ENCODE measurements around the gene CEP112. TPM values are rescaled to one million over a fixed set of nuclear protein-coding genes. Genes with fewer than 3 reads are reported as not detected.

CEP112 gene
- total and polyA plus RNA-seq, 2 of the 4 experiments (the other 2 are of a cell fraction) = 2.5 to 5.6 TPM

- DNase-seq (no peak), ATAC-seq (ENCODE audit: low read depth) (no peak)
- no TSS peak for BruUV-seq (replicated peaks)
- Histone ChIP-seq H4K91ac (ENCODE audit: insufficient read depth, low read depth, low read length) (no peak overlapping the region), H3K4ac (ENCODE audit: low read depth, low read length) (no peak overlapping the region), H3K36me3 (ENCODE audit: control insufficient read depth, insufficient read depth, low read length) (no peaks in the 10 kb centered on the region), H3K14ac (replicated peaks; ENCODE audit: low read depth, low read length) (no peak overlapping the region), H3K4me1 (ENCODE audit: control insufficient read depth, insufficient read depth, low read length) (no peaks in the 10 kb centered on the region), H4K8ac (ENCODE audit: low read depth in 2 of 2, low read length in 2 of 2) (no peak overlapping the region), H3K56ac (ENCODE audit: extremely low read depth, insufficient read depth, low read length) (no peak overlapping the region), H3K9me1 (ENCODE audit: insufficient read depth, low read length) (no peaks in the 10 kb centered on the region), H3K27me3 (ENCODE audit: control insufficient read depth, insufficient read depth, low read length) (no peaks in the 10 kb centered on the region), H2BK120ac (ENCODE audit: low read depth, low read length) (no peak overlapping the region), H3K23ac (ENCODE audit: low read depth, low read length) (no peak overlapping the region), H3K4me3 (ENCODE audit: insufficient read depth, low read depth, low read length) (no peak overlapping the region), H2AFZ (replicated peaks; ENCODE audit: low read length, poor library complexity) (no peak overlapping the region), H3K9me3 (ENCODE audit: control insufficient read depth, insufficient read depth, low read length) (no peaks in the 10 kb centered on the region), H3K18ac (ENCODE audit: low read depth, low read length) (no peak overlapping the region), H3K4me2 (ENCODE audit: low read depth, low read length) (no peak overlapping the region), H4K5ac (ENCODE audit: low read depth, low read length) (no peak overlapping the region), H2BK20ac (ENCODE audit: low read depth, low read length) (no peak overlapping the region), H3K79me1 (ENCODE audit: low read depth in 1 of 2, low read length in 2 of 2) (no peaks in the 10 kb centered on the region), H3K27ac (ENCODE audit: insufficient read depth, low read length) (no peak overlapping the region), H3K9ac (ENCODE audit: low read depth, low read length) (no peak overlapping the region), H4K20me1 (ENCODE audit: insufficient read depth, low read length) (no peaks in the 10 kb centered on the region), H2BK15ac (ENCODE audit: low read depth, low read length) (no peak overlapping the region), H2AK5ac (ENCODE audit: low read depth, low read length) (no peak overlapping the region), H2AK9ac (replicated peaks; ENCODE audit: low read depth, low read length, poor library complexity) (no peak overlapping the region), H2BK5ac (ENCODE audit: low read depth, low read length, poor library complexity, severe bottlenecking) (no peak overlapping the region)
- CTCF ChIA-PET = no interaction called here
- intact Hi-C loops (cut with micrococcal nuclease) (no loop called here), dilution Hi-C loops (cut with HindIII; ENCODE audit: low sequenced_read_pairs, unreplicated experiment) (no loop called here), in situ Hi-C loops (cut with MboI; ENCODE audit: low sequenced_read_pairs) (no loop called here)
- POLR2A ChIA-PET (ENCODE audit: unreplicated experiment) = no interaction called here
- no CpG with 5 or more reads among the region's 3 CpGs for WGBS, 2 experiments (ENCODE audit: extremely low coverage in 2 of 2, insufficient read length in 1 of 2)
- TF ChIP-seq RAD21 (IDR thresholded peaks at IDR 0.05; ENCODE audit: low read length) = no peak
- TF ChIP-seq RCOR1 (IDR thresholded peaks at IDR 0.05; ENCODE audit: insufficient replicate concordance, low read length) = no peak
- TF ChIP-seq FOS (IDR thresholded peaks at IDR 0.05; ENCODE audit: low read depth, low read length) = no peak
- no peak for TF ChIP-seq RFX5 (IDR thresholded peaks at IDR 0.05; ENCODE audit: low read depth, low read length)
- TF ChIP-seq, protein P1, sequence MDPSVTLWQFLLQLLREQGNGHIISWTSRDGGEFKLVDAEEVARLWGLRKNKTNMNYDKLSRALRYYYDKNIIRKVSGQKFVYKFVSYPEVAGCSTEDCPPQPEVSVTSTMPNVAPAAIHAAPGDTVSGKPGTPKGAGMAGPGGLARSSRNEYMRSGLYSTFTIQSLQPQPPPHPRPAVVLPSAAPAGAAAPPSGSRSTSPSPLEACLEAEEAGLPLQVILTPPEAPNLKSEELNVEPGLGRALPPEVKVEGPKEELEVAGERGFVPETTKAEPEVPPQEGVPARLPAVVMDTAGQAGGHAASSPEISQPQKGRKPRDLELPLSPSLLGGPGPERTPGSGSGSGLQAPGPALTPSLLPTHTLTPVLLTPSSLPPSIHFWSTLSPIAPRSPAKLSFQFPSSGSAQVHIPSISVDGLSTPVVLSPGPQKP (IDR thresholded peaks at IDR 0.05; ENCODE audit: borderline replicate concordance, low read depth, low read length) = no peak
- no peak for TF ChIP-seq CHD1 (IDR thresholded peaks at IDR 0.05; ENCODE audit: low read depth, low read length)
- TF ChIP-seq BHLHE40 (IDR thresholded peaks at IDR 0.05; ENCODE audit: low read depth, low read length) = no peak
- no peak for TF ChIP-seq MAZ (IDR thresholded peaks at IDR 0.05; ENCODE audit: borderline replicate concordance, low read depth, low read length)
- no peak for TF ChIP-seq CEBPB (IDR thresholded peaks at IDR 0.05; ENCODE audit: low read depth, low read length)
- TF ChIP-seq NFE2L2 (IDR thresholded peaks at IDR 0.05; ENCODE audit: low read depth, low read length) = no peak
- TF ChIP-seq, protein P2, sequence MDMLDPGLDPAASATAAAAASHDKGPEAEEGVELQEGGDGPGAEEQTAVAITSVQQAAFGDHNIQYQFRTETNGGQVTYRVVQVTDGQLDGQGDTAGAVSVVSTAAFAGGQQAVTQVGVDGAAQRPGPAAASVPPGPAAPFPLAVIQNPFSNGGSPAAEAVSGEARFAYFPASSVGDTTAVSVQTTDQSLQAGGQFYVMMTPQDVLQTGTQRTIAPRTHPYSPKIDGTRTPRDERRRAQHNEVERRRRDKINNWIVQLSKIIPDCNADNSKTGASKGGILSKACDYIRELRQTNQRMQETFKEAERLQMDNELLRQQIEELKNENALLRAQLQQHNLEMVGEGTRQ (IDR thresholded peaks at IDR 0.05; ENCODE audit: low read depth, low read length) = no peak
- TF ChIP-seq SMC3 (IDR thresholded peaks at IDR 0.05; ENCODE audit: low read depth, low read length) = no peak
- no peak for TF ChIP-seq MXI1 (IDR thresholded peaks at IDR 0.05; ENCODE audit: borderline replicate concordance, low read depth, low read length)
- TF ChIP-seq, protein P3, sequence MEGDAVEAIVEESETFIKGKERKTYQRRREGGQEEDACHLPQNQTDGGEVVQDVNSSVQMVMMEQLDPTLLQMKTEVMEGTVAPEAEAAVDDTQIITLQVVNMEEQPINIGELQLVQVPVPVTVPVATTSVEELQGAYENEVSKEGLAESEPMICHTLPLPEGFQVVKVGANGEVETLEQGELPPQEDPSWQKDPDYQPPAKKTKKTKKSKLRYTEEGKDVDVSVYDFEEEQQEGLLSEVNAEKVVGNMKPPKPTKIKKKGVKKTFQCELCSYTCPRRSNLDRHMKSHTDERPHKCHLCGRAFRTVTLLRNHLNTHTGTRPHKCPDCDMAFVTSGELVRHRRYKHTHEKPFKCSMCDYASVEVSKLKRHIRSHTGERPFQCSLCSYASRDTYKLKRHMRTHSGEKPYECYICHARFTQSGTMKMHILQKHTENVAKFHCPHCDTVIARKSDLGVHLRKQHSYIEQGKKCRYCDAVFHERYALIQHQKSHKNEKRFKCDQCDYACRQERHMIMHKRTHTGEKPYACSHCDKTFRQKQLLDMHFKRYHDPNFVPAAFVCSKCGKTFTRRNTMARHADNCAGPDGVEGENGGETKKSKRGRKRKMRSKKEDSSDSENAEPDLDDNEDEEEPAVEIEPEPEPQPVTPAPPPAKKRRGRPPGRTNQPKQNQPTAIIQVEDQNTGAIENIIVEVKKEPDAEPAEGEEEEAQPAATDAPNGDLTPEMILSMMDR (conservative IDR thresholded peaks at IDR 0.05; ENCODE audit: low read depth, low read length) = no peak
- no peak for TF ChIP-seq POLR2A (IDR thresholded peaks at IDR 0.05; ENCODE audit: low read depth, low read length)
- TF ChIP-seq MAFK (IDR thresholded peaks at IDR 0.05; ENCODE audit: low read depth, low read length) = no peak
Measured at GRCh38 chr17:65733314-65733713, 458.6 kb downstream of the CEP112 start.

Measured in IMR-90 (cell line).